NCI-H1436 (cell line): ENCODE measurements around the gene ANKMY2.
A peak's percentile ranks its signal among the peaks of the same experiment; 100 is the strongest.

ENCODE experiments used
- DNase-seq: peaks from one replicate; lab custom pipeline; 2025; lab: John Stamatoyannopoulos, UW

ANKMY2 gene

DNA sequence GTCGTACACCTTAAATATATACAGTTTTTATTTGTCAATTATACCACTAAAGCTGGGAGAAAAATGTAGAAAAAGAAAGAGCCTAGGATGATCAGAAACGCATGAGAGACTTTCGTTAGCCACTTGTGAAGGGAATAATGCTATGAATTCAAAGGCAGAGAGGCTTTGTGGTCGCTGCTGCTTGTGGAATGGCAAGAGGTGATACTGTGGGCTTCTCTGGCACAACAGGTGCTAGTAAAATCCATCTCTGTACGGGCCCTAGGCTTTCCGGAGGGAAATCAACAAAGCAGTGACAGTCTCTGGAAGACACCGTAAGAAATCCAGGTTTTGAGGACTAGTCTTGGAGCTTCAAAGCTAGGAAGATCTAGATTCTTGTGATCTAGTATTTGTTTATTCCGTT, 66.3 kb downstream of the ANKMY2 start:
- DNase-seq: no peak

DNA sequence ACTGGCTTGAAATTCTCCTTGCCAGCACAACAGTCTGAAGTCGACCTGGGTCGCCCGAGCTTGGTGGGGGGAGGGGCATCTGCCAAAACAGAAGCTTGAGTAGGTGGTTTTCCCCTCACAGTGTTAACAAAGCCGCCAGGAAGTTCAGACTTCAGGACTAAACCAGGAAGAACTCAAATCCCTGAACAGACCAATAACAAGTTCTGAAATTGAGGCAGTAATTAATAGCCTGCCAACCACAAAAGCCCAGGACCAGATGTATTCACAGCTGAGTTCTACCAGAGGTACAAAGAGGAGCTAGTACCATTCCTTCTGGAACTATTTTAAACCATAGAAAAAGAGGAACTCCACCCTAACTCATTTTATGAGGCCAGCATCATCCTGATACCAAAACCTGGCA, 73.6 kb downstream of the ANKMY2 start:
- DNase-seq: no peak

DNA sequence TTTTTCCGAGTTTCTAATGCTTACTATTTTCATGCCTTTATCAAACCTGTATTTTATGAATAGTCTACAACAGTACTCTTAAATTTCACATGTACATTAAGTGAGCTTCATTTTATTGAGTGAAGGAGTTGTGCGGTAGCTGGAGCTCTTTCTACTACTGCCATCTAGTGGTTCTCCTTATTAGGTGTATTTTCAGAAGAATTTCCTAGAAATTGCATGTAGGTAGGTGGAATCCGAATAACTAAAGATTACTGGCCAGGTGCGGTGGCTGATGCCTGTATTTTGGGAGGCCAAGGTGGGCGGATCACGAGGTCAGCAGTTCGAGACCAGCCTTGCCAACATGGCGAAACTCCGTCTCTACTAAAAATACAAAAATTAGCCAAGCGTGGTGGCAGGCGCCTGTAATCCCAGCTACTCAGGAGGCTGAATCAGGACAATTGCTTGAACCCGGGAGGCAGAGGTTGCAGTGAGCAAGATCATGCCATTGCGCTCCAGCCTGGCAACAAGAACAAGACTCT, 80.6 kb downstream of the ANKMY2 start:
- DNase-seq: peak; percentile 50

DNA sequence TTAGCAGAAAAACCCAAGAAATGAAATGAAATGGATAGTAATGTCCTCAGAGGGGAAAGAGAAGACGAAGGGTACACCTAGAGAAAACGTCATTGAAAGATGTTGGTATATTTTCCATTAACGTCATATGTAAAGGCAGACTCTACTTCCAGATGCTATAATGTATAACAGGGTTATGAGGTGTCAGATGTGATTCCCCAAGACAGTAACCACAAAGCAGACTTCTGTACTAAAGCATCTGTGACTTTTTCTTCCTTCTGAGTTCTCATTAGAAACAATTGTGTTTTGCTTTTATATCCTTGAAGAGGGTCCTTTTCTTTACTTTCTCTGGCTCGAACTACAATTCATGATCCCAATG, 81.6 kb downstream of the ANKMY2 start:
- DNase-seq: no peak

DNA sequence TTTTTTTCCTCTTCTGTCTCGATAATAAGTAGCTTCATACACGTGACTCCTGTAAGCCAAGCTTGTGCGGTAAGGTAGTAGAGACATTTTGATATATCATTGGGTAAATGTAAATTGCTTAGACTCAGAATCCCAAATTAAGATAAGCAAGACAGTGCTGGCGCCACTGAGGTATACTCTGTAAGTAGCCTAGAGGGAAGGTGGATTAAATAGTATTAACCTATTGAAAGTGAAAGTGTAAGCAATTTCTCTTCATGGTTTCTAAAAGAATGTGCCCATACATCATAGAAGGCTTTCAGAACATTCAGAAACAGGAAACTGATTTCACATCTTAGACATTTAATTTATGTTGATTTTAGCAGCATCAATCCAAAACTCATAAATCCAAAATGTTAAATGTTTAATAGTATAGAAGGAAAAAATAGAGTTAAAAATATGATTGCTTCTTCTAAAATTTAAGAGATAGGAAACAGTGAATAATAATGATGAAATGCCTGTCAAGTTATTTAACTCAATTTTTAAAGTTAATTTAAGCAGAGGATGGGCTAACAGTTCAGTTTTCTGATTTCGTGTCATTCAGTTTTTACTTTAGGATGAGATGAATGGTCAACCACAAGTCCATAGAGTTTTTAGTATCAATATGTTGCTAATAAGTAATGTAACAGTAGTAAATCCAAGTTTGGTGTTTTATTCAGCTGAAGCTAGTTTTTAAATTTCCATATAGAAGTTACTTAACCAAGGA, 82.1 kb downstream of the ANKMY2 start:
- DNase-seq: no peak

DNA sequence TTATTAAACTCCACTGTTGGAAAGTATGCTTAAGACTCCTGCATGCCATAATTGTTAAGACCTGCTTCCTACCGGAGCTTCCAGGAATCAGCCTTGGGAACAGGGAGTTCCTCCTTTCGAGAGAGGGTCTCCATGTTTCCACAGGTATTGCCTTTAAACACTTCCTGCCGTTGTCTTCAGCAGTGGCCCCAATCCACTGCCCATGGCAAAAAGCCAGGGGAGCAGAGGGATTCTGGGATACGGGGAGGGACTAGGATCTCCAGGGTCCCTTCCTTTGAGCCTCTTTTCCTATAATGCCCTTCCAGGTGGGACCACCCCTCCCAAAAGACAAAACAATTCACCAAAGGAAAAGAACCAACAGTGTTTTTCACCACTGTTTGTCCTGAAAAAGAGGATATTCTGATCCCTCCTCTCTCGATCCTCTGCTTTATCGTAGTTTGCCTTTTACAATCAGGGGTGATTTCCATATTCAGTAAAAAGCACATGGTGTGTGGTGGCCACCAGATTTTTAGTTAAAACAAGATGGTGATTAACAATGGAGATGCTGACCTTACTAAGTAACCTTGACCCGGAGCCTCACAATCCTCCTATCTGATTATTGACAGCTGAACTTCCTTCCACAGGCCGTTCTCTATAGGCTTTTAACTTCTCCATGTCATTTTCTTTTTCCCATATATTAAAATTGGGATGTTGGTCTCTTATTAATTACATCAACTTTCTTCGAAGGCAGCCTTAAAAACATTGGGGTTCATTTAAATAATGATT, 82.9 kb downstream of the ANKMY2 start:
- DNase-seq: no peak

DNA sequence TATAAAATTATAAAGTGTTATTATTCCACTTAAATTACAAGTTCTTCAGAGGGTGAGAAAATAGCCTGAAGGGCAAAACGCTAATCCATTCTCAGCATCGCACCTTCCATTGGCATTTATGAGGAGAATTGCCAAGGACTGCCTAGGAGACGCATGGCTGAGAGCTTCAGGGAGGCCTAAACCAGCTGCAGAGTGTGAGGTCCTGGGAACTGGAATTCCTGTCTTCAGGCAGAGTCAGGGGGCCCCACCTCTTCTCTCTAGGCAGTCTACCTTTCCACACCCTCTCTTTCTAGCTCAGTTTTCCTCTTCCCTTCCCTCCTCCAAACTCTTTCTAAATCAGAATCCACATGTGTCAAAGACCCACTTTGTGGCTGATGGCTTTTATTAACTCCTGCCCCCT, 83.6 kb downstream of the ANKMY2 start:
- DNase-seq: no peak

DNA sequence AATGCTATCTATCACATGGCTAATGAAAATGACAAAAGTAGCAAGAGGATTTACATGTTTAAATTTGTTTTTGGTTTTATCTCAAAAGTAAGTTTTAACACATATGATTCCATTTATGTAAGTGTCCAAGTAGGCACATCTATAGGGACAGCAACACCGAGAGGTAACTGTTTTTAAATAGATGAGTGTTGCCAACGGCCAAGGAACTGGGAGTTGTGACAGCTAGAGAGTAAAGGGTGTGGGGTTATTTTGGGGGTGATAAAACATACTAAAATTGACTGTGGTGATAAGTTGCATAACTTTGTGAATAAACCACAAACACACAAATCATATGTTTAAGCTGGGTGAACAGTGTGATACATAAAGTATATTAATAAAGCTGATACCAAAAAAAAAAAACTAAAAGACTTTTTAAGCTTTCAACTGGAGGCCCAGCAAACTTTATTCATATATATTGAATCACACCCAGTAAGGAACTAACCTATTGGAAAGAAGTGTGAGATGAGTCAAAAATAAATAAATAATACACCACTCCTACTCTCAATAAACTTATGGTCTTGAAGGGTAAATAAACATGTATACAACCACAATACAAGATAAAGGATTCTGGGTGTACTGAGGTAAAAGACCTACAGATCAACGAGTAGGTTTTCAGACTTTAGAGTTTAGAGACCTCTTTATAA, 85.9 kb downstream of the ANKMY2 start:
- DNase-seq: no peak

DNA sequence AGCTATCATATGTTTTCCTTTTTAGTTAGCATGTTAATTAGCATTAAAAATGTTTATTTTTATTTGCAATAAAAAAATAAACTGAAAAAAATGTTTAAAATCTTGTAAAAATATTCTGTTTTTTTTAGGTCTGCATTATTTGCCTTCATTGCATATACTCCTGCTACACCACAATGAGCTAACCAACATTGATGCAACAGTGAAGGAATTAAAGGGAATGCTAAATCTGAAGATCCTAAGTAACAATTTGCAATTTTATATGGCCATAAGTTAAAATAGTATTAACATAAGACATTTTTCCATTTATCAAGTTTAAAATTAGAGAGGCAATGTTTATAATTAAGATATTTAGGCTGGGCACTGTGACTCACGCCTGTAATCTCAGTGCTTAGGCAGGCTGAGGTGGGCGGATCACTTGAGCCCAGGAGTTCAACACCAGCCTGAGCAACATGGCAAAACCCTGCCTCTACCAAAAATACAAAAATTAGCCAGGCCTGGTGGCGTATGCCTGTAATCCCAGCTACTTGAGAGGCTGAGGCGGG, 86.7 kb downstream of the ANKMY2 start:
- DNase-seq: no peak

DNA sequence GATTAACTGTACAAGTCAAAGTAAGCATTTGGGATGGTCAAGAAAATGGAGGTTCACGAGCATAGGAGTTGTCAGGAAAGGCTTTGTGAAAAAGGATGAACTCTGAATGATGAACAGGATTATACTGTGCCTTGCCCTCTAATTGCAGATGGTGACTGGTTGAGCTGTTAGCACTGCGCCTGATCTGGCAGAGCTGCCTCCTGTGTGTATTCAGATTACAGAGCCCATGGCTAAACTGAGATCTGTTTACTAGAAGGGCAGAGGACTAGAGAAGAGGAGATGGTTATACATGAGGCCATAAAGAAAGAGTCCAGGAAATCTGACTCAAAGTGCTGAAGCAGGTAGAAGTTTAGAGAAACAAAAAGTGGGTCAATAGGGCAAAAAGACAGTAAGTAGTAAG, 89.2 kb downstream of the ANKMY2 start:
- no peak for DNase-seq

DNA sequence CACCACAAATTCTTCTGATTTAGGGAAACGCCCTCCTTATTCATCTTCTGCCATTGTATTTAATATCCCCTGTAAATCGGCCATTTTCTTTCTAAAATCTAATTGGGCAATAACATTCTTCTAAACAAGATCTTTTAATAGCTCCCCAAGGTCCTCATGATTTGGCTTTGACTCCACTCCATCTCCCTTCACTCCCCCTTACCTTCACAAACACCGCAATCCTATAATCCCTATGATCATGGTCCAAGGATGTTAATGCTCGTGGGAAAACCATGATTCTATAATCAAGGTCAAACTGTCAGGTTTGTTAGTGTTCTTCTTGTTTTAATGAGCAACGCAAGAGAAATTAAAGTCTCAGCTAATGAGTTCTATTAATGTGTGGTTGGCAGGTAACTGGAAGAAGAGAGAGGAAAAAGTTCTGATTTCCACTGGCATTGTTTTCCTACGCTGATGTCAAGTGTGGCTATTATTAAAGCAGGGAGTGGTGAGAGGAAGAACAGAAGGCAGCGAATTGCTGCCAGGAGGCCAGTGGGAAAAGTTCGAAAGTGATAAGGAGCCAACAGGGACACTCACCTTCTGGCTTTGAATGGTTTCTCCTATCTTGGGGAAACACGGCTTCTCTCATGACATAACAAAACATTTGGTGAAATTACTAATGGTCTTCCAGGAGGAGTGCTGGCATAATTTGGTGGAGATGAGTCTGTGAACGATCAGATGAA, 90.9 kb downstream of the ANKMY2 start:
- DNase-seq: no peak

DNA sequence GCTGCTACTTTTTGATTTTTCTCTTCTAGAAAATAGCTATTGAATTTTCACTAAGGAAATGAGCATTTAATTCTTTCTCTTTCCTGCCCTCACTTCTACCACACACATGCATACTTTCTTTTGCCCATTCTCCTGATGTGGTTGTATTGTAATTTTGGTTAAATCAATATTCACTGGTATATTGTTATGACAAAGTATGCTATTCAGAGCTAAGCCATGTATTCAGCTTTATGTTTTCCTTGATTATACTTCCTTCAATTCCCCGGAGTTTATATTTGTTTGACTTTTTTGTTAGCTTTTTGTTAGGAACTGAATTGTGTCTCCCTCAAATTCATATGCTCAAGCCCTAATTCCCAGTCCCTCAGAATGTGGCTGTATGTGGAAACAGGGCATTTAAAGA, 94.9 kb downstream of the ANKMY2 start:
- no peak for DNase-seq
